Measurements from ENCODE around the gene THRB. TPM values are rescaled to one million over a fixed set of nuclear protein-coding genes. Genes with fewer than 3 reads are reported as not detected.

The THRB gene
- total and polyA plus RNA-seq, 9 of the 15 experiments (the other 6 are each of a cell fraction or from before 2014, with no cell fraction given): 1.7 to 14.9 (median 6.9) TPM

- H3K4me1 ChIP-seq (replicated peaks in 1 of 2; ENCODE audit: control insufficient read depth in 2 of 2, insufficient read depth in 2 of 2, low read length in 2 of 2): no peaks in the 10 kb centered on the region
- no peaks in the 10 kb centered on the region for H4K20me1 ChIP-seq (replicated peaks; ENCODE audit: control insufficient read depth, insufficient read depth, low read length)
- DNase-seq (ENCODE audit: extremely low read depth in 1 of 4, low spot score in 3 of 4): no peak
- POLR2A ChIA-PET: interaction anchor here (0.6 kb wide), 1 partner anchor 361 kb away, joined by 3 read pairs; no protein-coding TSS in a partner anchor
- no peaks in the 10 kb centered on the region for H3K79me2 ChIP-seq (ENCODE audit: control insufficient read depth, insufficient read depth, low read length)
- no peak overlapping the region for H3K4me2 ChIP-seq (ENCODE audit: insufficient read depth, low read length)
- WGBS (ENCODE audit: insufficient coverage, low coverage, missing lambda C conversion rate): 33% methylated on average over 1 of the region's 1 CpG
- CTCF ChIA-PET (ENCODE audit: low intra/inter-chr PET ratio): no interaction called here
- H3K9me3 ChIP-seq (replicated peaks; ENCODE audit: control insufficient read depth, insufficient read depth, low read depth, low read length): no peaks in the 10 kb centered on the region
- H3K36me3 ChIP-seq (ENCODE audit: control insufficient read depth, insufficient read depth, low read length): no peaks in the 10 kb centered on the region
- ATAC-seq: no peak
- no TSS peak for BruUV-seq (replicated peaks)
- no peaks in the 10 kb centered on the region for H3K9me1 ChIP-seq (ENCODE audit: control insufficient read depth, insufficient read depth, low read length)
- TF ChIP-seq SPI1 (IDR thresholded peaks at IDR 0.05; ENCODE audit: borderline replicate concordance, low read depth, low read length) (no peak), ZNF274 (IDR thresholded peaks at IDR 0.05; ENCODE audit: borderline replicate concordance, low read depth, low read length) (no peak), ZNF778 (CRISPR knock-in tag; IDR thresholded peaks at IDR 0.05) (no peak), MCM3 (IDR thresholded peaks at IDR 0.05) (no peak), XRCC5 (IDR thresholded peaks at IDR 0.05; ENCODE audit: low read depth, low read length) (no peak), NFYB (IDR thresholded peaks at IDR 0.05; ENCODE audit: extremely low read depth, insufficient read length) (no peak), HES1 (IDR thresholded peaks at IDR 0.05; ENCODE audit: low read depth) (no peak), EZH2 (IDR thresholded peaks at IDR 0.05; ENCODE audit: borderline replicate concordance, low read depth, low read length) (no peak), ZNF511 (CRISPR knock-in tag; IDR thresholded peaks at IDR 0.05) (no peak)
- TF ChIP-seq, protein P1, sequence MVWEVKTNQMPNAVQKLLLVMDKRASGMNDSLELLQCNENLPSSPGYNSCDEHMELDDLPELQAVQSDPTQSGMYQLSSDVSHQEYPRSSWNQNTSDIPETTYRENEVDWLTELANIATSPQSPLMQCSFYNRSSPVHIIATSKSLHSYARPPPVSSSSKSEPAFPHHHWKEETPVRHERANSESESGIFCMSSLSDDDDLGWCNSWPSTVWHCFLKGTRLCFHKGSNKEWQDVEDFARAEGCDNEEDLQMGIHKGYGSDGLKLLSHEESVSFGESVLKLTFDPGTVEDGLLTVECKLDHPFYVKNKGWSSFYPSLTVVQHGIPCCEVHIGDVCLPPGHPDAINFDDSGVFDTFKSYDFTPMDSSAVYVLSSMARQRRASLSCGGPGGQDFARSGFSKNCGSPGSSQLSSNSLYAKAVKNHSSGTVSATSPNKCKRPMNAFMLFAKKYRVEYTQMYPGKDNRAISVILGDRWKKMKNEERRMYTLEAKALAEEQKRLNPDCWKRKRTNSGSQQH (CRISPR knock-in tag; IDR thresholded peaks at IDR 0.05): no peak
- TF ChIP-seq, protein P2, sequence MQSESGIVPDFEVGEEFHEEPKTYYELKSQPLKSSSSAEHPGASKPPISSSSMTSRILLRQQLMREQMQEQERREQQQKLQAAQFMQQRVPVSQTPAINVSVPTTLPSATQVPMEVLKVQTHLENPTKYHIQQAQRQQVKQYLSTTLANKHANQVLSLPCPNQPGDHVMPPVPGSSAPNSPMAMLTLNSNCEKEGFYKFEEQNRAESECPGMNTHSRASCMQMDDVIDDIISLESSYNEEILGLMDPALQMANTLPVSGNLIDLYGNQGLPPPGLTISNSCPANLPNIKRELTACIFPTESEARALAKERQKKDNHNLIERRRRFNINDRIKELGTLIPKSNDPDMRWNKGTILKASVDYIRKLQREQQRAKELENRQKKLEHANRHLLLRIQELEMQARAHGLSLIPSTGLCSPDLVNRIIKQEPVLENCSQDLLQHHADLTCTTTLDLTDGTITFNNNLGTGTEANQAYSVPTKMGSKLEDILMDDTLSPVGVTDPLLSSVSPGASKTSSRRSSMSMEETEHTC (IDR thresholded peaks at IDR 0.05): no peak
- H3K9ac ChIP-seq (ENCODE audit: insufficient read depth in 1 of 2, low read depth in 2 of 2, low read length in 2 of 2): no peak overlapping the region
- H3K4me3 ChIP-seq: no peak overlapping the region
- in situ Hi-C loops (cut with MboI) (no loop called here), intact Hi-C loops (cut with micrococcal nuclease) (no loop called here)
- H3K27me3 ChIP-seq (ENCODE audit: control insufficient read depth in 2 of 2, insufficient read depth in 2 of 2, low read length in 2 of 2): no peaks in the 10 kb centered on the region
- H3K27ac ChIP-seq (ENCODE audit: extremely low read depth, low read depth, low read length): no peak overlapping the region
- no peak overlapping the region for H2AFZ ChIP-seq (ENCODE audit: low read depth, low read length)
- FAIRE-seq: no peak
Observed at GRCh38 chr3:24253336-24253735, 241.3 kb downstream of the THRB start.

Data from K562 (cell line).